ENCODE measurements around the gene ATP2B3.

The ATP2B3 gene

DNA sequence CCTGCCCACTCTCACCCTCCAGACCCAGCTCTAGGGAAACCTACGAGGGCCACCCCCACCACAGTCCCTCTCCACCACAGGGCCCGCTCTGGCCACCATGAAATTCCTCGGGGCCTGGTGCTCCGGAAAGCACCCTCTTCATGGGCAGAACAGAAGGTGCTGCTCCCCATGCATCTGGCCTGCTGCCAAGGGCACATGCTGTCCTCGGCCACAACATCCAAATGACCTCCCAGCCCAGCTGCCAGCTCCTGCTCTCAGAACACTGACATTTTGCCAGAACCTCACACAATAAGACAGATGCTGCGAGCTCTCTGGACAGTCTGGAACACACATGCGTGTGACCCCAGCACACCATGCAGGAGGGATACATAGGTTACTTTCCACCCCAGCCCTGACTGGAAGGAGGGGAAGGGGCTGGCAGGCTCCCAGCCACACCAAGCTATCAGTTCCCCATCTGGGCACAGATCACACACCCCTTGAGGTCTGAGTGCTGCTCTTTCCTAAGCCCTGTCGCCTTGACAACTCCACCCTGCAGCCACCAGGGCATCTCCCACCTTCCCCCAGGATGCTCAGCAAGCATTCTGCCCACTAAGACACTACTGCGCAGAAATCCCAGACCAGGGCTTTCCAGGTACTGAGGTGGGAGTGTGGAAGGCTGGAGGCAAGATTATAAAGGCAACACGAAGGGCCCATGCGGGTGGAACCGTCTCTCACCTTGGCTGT, 75.7 kb downstream of the ATP2B3 start:
- no peak for DNase-seq
- H3K36me3 Mint-ChIP-seq (ENCODE audit: low read depth) = peaks cover 68% of the 10 kb centered on the region

DNA sequence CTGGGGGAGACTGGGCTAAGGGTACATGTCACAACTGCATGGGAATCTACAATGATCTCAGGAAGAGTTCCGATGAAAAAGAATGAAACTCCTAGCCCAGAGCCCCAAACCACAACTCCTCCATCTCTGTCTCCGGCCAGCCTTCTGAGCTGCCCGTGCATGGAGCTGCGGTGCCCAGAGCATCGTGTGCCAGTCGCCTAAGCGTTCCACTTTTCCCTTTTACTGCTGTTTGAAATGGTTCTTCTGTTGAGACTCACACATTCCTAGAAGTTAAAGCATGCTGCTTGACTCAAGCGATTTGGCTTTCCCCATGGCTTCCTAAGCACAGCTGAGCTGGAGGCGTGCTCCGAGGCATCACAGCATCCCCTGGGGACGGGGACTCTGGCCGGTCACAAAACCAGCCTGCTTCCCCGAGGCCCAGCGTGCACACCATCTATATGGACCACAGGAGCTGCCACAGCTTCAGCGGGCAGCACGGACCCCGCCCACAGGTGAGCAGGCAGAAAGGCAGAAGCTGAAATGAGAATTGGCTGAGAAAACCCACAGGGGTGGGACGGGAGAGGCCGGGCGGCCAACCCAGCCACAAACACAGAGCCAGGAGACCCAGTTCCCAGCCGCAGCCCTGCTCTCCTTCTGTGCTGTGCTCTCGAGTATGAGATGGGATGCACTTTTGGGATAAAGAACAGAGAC, 76.5 kb downstream of the ATP2B3 start:
- Mint-ChIP-seq H3K27me3 (peaks cover 29% of the 10 kb centered on the region), H3K27ac (no peak overlapping the region), H3K36me3 (ENCODE audit: low read depth) (peaks cover 66% of the 10 kb centered on the region), H3K9me3 (no peaks in the 10 kb centered on the region), H3K4me3 (no peak overlapping the region), H3K4me1 (ENCODE audit: low read depth) (peaks cover 16% of the 10 kb centered on the region)
- DNase-seq = no peak

More for the DNA sequence above, 75.7 kb downstream of the ATP2B3 start:
- peaks cover 16% of the 10 kb centered on the region for H3K4me1 Mint-ChIP-seq (ENCODE audit: low read depth)
- no peak overlapping the region for H3K4me3 Mint-ChIP-seq
- H3K27me3 Mint-ChIP-seq = peaks cover 30% of the 10 kb centered on the region
- no peaks in the 10 kb centered on the region for H3K9me3 Mint-ChIP-seq
- H3K27ac Mint-ChIP-seq = no peak overlapping the region

DNA sequence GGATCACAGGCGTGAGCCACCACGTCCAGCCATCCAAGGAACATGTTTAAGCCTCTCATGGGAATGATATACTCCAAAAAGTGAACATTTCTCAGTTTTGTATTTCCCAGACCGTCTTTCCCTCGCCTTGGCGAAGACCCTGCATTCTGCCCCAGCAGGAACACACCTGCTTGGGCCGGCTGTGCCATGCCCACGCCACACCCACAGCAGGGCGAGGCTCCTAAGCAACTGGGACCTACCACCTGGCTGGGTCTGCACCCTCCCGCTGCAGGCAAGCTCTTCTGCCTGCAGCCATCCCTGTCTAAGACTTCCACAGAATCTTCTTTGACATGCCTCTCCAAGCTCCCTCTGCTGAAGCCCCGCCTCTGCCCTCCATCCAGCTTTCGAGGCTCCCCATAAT, 77.9 kb downstream of the ATP2B3 start:
- peaks cover 62% of the 10 kb centered on the region for H3K36me3 Mint-ChIP-seq (ENCODE audit: low read depth)
- no peaks in the 10 kb centered on the region for H3K9me3 Mint-ChIP-seq
- DNase-seq = no peak
- H3K4me3 Mint-ChIP-seq = no peak overlapping the region
- H3K27ac Mint-ChIP-seq = no peak overlapping the region
- H3K4me1 Mint-ChIP-seq (ENCODE audit: low read depth) = peaks cover 23% of the 10 kb centered on the region
- H3K27me3 Mint-ChIP-seq = peaks cover 34% of the 10 kb centered on the region

- H3K27ac Mint-ChIP-seq = no peak overlapping the region
- no peak overlapping the region for H3K4me3 Mint-ChIP-seq
- H3K27me3 Mint-ChIP-seq = peaks cover 38% of the 10 kb centered on the region
- H3K4me1 Mint-ChIP-seq (ENCODE audit: low read depth) = peaks cover 25% of the 10 kb centered on the region
- DNase-seq = no peak
- H3K9me3 Mint-ChIP-seq = no peaks in the 10 kb centered on the region
- peaks cover 54% of the 10 kb centered on the region for H3K36me3 Mint-ChIP-seq (ENCODE audit: low read depth)
Measured at GRCh38 chrX:153595859-153596857, 78.7 kb downstream of the ATP2B3 start.

DNA sequence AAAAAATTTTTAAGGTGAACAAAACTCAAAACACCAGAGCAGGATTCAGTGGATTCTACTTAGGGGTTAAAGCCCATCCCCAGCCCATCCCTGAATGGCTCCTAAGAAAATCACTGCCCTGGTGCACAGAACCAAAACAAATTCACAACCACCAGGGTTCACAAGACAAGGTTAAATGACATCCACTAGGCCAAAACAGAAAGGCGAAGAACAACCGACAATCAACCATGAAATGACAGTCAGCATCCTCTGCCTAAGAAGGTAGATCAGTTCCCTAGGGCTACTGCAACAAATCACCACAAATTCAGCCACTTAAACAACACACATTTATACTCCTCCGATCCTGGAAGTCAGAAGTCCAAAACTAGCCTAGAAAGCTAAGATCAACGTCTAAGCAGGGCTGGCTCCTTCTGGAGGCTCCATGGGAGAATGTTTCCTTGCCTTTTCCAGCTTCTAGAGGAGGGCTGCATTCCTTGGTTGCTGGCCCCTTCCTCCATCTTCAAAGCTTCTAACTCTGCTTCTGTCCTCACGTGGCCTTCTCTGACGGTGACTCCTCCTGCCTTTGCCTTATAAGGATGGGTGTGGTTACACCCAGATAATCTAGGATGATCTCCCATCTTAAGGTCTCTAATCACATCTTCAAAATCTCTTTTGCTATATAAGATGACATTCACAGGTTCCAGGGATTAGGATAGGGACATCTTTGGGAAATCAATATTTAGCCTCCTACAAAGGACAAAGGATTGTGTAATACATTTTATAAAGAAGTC, 79.7 kb downstream of the ATP2B3 start:
- no peak for DNase-seq
- peak overlapping the region; percentile 86 for H3K4me3 Mint-ChIP-seq
- no peak overlapping the region for H3K27ac Mint-ChIP-seq
- peaks cover 38% of the 10 kb centered on the region for H3K27me3 Mint-ChIP-seq
- H3K9me3 Mint-ChIP-seq = no peaks in the 10 kb centered on the region
- peaks cover 46% of the 10 kb centered on the region for H3K36me3 Mint-ChIP-seq (ENCODE audit: low read depth)
- H3K4me1 Mint-ChIP-seq (ENCODE audit: low read depth) = peaks cover 25% of the 10 kb centered on the region

GRCh38 chrX:153598541-153599191, 81.2 kb downstream of the ATP2B3 start, which contains the start of gene CCNQ:
TSS of gene CCNQ (minus strand) at chrX:153599139. CDS start at chrX:153599073, 66 bp downstream.
- H3K4me3 Mint-ChIP-seq = peak within 1 kb of the TSS; percentile 86
- H3K36me3 Mint-ChIP-seq (ENCODE audit: low read depth) = peaks cover 31% of the 10 kb centered on the region
- peaks cover 29% of the 10 kb centered on the region for H3K4me1 Mint-ChIP-seq (ENCODE audit: low read depth)

DNA sequence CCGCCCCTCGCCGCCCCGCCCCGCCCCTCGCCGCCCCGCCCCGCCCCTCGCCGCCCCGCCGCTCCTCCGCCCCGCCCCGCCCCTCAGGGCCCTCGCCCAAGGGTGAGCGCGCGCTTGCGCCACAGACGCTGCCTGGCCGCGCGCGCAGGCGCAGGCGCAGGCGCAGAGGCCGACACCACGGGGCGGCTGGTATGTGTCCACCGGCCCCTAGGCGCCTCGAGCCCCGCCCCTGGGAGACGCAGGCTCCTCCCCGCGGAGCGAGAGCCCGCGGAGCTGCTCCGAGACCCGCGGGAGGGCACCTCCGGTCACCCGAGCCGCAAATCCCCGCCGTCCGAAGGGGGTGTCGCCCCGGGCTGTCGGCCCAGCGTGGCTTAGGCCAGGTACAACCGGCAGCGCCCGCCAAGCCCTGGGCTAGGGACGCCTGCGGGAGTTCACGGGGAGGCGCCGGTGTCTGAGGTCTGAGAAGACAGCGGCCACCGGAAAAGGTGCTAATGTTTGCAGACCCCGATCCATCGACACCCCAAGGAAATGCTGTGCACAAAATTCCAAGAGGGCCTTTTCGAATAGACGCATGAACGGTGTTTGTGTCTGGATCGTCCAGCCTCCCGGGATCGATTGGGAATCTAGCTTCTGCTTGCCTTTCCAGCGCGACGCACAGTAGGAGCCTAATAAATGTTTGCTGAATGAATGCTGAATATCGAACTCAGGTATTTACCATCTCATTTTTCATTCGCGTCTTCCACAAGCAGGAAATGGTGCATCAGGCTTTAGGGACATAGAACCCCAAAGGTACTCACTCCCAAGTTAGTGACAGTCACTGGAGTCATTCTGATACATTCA, 82.0 kb downstream of the ATP2B3 start:
- DNase-seq = peak; percentile 88
- Mint-ChIP-seq H3K27ac (peak overlapping the region; percentile 57), H3K4me1 (ENCODE audit: low read depth) (peaks cover 29% of the 10 kb centered on the region), H3K4me3 (peak overlapping the region; percentile 77), H3K9me3 (no peaks in the 10 kb centered on the region), H3K36me3 (ENCODE audit: low read depth) (peaks cover 24% of the 10 kb centered on the region), H3K27me3 (peaks cover 35% of the 10 kb centered on the region)

More at GRCh38 chrX:153598541-153599191, 81.2 kb downstream of the ATP2B3 start, which contains the start of gene CCNQ:
- Mint-ChIP-seq H3K9me3 (no peaks in the 10 kb centered on the region), H3K27ac (peak within 1 kb of the TSS; percentile 74), H3K27me3 (peaks cover 39% of the 10 kb centered on the region)
- peak; percentile 67 for DNase-seq

DNA sequence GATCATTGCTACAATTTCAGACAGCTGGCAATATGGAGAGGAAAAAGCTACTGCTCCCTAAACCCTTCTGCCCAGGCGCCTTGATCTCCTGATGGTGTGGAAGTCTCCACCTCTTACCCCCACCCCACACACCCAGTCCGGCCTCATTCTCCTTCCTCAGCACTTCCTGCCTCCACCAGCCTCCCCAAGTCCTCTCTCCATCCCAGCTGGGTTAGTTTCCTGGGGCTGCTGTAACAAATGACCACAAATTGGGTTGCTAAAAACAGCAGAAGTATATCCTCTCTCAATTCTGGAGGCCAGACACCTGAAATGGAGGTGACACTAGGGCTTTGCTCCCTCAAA, 82.6 kb downstream of the ATP2B3 start:
- peaks cover 20% of the 10 kb centered on the region for H3K36me3 Mint-ChIP-seq (ENCODE audit: low read depth)
- H3K27ac Mint-ChIP-seq = no peak overlapping the region
- no peak for DNase-seq
- peaks cover 29% of the 10 kb centered on the region for H3K4me1 Mint-ChIP-seq (ENCODE audit: low read depth)
- H3K27me3 Mint-ChIP-seq = peaks cover 35% of the 10 kb centered on the region
- H3K4me3 Mint-ChIP-seq = peak overlapping the region; percentile 77
- H3K9me3 Mint-ChIP-seq = no peaks in the 10 kb centered on the region

DNA sequence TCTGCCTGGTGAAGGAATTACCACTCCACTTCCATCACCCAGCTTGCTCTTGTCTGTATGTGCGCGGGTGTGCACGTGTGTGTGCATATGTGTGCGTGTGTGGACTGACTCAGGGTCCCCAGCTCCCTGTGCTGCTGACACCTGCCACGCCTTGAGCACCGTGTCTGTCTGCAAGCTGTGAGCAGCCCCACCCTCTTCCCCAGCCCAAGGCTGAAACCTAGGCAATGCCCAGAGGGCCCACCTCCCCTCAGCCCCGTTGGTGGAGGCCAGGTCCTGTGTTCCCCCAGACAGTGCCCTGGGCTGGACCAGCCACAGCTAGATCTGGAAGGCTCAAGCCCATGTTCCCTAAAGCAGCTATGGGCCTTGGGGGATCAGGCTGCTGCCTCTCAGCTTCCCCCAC, 83.5 kb downstream of the ATP2B3 start:
- H3K36me3 Mint-ChIP-seq (ENCODE audit: low read depth) = peaks cover 11% of the 10 kb centered on the region
- H3K27me3 Mint-ChIP-seq = peaks cover 31% of the 10 kb centered on the region
- peak overlapping the region; percentile 77 for H3K4me3 Mint-ChIP-seq
- H3K27ac Mint-ChIP-seq = no peak overlapping the region
- no peak for DNase-seq
- peaks cover 29% of the 10 kb centered on the region for H3K4me1 Mint-ChIP-seq (ENCODE audit: low read depth)
- H3K9me3 Mint-ChIP-seq = no peaks in the 10 kb centered on the region

DNA sequence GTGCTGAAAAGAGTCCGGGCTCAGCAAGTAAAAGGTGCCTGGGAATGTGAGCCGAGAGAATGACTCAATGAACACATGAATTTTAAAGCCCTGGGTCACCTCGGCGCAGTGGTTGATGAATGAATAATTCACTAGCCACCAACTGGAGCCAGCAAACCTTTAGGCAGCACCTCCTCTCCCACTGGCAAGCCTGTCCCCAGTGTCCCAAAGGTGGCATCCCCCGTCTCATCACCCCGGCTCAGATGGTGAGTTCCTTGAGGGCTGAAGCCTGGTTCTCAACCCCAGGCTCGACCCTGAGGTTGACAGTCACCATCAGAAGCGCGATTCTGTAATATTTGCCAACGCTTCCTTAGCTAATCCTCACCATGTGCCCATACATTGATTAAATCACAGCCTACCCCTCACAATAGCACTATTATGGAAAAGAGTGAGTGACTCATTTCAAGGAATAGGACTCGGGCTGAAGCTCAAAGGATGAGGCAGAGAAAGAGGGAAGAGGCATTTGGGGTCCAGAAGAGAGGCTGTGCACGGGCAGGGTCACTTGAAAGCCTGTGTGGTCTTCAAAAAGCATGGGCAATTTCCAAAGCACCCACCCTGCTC, 84.2 kb downstream of the ATP2B3 start:
- no peak overlapping the region for H3K27ac Mint-ChIP-seq
- peaks cover 27% of the 10 kb centered on the region for H3K4me1 Mint-ChIP-seq (ENCODE audit: low read depth)
- no peak overlapping the region for H3K4me3 Mint-ChIP-seq
- peaks cover 10% of the 10 kb centered on the region for H3K36me3 Mint-ChIP-seq (ENCODE audit: low read depth)
- H3K9me3 Mint-ChIP-seq = no peaks in the 10 kb centered on the region
- peaks cover 30% of the 10 kb centered on the region for H3K27me3 Mint-ChIP-seq
- DNase-seq = no peak

GRCh38 chrX:153602601-153603000, 85.2 kb downstream of the ATP2B3 start:
- no peaks in the 10 kb centered on the region for H3K9me3 Mint-ChIP-seq
- peaks cover 37% of the 10 kb centered on the region for H3K27me3 Mint-ChIP-seq
- DNase-seq = no peak
- no peak overlapping the region for H3K27ac Mint-ChIP-seq
- H3K36me3 Mint-ChIP-seq (ENCODE audit: low read depth) = peaks cover 6% of the 10 kb centered on the region
- peaks cover 18% of the 10 kb centered on the region for H3K4me1 Mint-ChIP-seq (ENCODE audit: low read depth)
- no peak overlapping the region for H3K4me3 Mint-ChIP-seq

- peaks cover 2% of the 10 kb centered on the region for H3K36me3 Mint-ChIP-seq (ENCODE audit: low read depth)
- no peak overlapping the region for H3K27ac Mint-ChIP-seq
- H3K4me1 Mint-ChIP-seq (ENCODE audit: low read depth) = peaks cover 13% of the 10 kb centered on the region
- H3K9me3 Mint-ChIP-seq = no peaks in the 10 kb centered on the region
- peaks cover 31% of the 10 kb centered on the region for H3K27me3 Mint-ChIP-seq
- no peak overlapping the region for H3K4me3 Mint-ChIP-seq
- DNase-seq = no peak
Measured at GRCh38 chrX:153603131-153603656, 85.8 kb downstream of the ATP2B3 start.
